Cardiac fibroblast (primary cell): Measurements from ENCODE around the gene AMELY.

Experiments
- DNase-seq, 2 donors: peaks; one replicate each; pipeline versions ENCODE4 v3.0.0 to v3.0.0-alpha.2; 2010; ENCODE audit warnings: low read depth in 2 of 2
- H3K4me3 ChIP-seq, 2 donors: replicated peaks in 1 of 2; 1 replicate in 1 of 2; 2 replicates in 1 of 2; pipeline ENCODE4 v1.5.1; 2011; ENCODE audit warnings: low read depth in 2 of 2, low read length in 2 of 2, mild to moderate bottlenecking in 2 of 2, moderate library complexity in 1 of 2
- TF ChIP-seq, protein P1 (sequence below): IDR thresholded peaks from one replicate; pipeline ENCODE4 v1.5.1; 2011; ENCODE audit warnings: low read depth, mild to moderate bottlenecking, low read length, inconsistent platforms

Gene AMELY

GRCh38 chrY:6911253-6911881 is at the start of gene AMELY:
Gene AMELY (minus strand): TSS chrY:6911752. CDS start chrY:6872608, 39,144 bp downstream.
- DNase-seq: no peak
- TF ChIP-seq, protein P1, sequence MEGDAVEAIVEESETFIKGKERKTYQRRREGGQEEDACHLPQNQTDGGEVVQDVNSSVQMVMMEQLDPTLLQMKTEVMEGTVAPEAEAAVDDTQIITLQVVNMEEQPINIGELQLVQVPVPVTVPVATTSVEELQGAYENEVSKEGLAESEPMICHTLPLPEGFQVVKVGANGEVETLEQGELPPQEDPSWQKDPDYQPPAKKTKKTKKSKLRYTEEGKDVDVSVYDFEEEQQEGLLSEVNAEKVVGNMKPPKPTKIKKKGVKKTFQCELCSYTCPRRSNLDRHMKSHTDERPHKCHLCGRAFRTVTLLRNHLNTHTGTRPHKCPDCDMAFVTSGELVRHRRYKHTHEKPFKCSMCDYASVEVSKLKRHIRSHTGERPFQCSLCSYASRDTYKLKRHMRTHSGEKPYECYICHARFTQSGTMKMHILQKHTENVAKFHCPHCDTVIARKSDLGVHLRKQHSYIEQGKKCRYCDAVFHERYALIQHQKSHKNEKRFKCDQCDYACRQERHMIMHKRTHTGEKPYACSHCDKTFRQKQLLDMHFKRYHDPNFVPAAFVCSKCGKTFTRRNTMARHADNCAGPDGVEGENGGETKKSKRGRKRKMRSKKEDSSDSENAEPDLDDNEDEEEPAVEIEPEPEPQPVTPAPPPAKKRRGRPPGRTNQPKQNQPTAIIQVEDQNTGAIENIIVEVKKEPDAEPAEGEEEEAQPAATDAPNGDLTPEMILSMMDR: no peak
- no peak within 1 kb of the TSS for H3K4me3 ChIP-seq

- H3K4me3 ChIP-seq: no peak overlapping the region
- TF ChIP-seq, protein P1: no peak
- no peak for DNase-seq
These were observed 38.4 kb upstream of the AMELY start for GRCh38 chrY:6949947-6950346.

DNA sequence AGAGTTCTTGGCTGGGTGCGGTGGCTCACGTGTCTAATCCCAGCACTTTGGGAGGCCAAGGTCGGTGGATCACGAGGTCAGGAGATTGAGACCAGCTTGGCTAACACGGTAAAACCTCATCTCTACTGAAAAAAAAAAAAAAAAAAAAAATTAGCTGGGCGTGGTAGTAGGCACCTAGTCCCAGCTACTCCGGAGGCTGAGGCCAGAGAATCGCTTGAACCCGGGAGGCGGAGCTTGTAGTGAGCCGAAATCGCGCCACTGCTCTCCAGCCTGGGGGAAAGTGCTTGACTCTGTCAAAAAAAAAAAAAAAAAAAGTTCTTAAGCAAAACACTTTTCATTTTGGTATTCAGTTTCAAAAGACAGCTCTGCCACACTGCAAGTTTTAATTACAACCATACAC is 36.8 kb upstream of the AMELY start:
- TF ChIP-seq, protein P1: no peak
- no peak for DNase-seq
- no peak overlapping the region for H3K4me3 ChIP-seq

GRCh38 chrY:6947695-6948094 is 36.1 kb upstream of the AMELY start:
- TF ChIP-seq, protein P1: no peak
- peak in 1 of 2 donors; percentile 0 for DNase-seq
- no peak overlapping the region for H3K4me3 ChIP-seq

DNA sequence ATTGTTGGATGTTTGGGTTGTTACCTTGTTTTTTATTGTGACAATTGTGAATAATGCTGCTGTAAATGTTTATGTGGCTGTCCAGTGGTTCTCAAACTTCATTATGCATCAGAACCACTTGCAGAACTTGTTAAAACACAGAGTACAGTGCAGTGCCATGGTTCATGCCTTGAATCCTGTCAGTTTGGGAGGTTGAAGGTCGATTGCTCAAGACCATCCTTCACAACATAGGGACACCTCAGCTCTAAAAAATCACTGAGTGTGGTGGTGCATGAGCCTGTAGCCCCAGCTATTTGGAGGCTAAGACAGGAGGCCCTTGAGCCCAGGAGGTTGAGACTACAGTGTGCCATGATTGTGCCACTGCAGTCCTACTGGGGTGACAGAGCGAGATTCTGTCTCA is 23.9 kb upstream of the AMELY start:
- TF ChIP-seq, protein P1: no peak
- no peak overlapping the region for H3K4me3 ChIP-seq
- DNase-seq: no peak

DNA sequence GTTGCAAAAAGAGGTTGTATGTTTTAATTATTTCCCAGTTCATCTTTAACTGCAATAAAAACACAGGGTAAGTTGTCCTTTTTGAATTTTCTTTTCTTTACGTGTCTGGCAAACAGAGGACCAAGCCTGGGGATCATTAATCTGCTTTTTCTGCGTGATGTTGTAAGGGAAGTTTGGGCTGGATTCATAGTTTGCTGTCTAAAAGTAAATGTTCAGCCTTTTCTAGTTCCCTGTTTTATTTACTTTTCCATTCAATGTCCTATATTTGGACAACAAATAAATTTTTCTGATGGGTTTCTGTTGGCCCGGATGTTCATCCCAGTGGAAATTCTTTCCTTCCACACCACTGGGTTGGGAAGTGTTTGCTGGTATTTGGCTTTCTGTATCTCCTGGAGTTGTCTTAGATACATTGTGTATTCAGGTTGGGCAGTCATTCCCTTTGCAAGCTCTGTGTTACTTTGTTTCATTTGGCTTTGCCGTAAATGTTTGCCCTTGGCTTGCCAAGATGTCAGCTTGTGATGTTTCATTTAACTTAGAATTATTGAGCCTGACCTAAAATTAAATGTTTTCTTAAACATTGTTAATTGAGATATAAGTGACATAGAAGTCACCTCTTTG is 20.3 kb upstream of the AMELY start:
- TF ChIP-seq, protein P1: no peak
- no peak overlapping the region for H3K4me3 ChIP-seq
- DNase-seq: no peak

DNA sequence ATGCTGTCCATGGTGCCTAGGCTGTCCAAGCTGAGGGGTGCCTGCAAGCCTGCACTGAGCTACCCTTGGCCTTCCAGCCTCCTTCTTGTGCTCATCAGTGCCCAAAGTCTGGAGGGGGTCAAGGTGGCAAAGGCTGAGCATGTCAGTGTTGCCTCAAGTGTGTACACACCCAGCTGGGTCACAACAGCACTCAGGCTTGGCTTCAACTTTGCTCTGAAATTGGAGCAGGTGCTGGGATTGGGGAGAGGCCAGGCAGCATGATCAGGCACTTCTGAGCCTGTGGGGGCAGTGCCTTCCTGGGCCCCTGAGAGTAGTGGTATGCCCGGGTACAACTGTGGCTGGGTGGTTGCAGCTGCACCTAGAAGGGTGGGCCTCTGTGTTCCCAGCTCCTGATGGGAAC is 17.7 kb upstream of the AMELY start:
- no peak overlapping the region for H3K4me3 ChIP-seq
- TF ChIP-seq, protein P1: no peak
- DNase-seq: no peak
